GM23338 (cell line): ENCODE results near the gene RANBP1. TPM values are rescaled to one million over a fixed set of nuclear protein-coding genes. Genes with fewer than 3 reads are reported as not detected.

ENCODE experiments used
- ATAC-seq: fragments of 200-7000 bp; cut with Tn5 transposase; 3 replicates; pipeline ENCODE4 v1.9.1; 2020
- DNase-seq: peaks from one replicate; pipeline ENCODE4 v3.0.0-alpha.2; 2015; ENCODE audit warnings: low spot score
- H2AFZ ChIP-seq: fragments of 200-600 bp; sonication (generic); 2 replicates; pipeline ENCODE4 v1.8.0; 2016; ENCODE audit warnings: antibody characterized with exemption, mild to moderate bottlenecking, moderate library complexity
- H3F3A ChIP-seq: fragments of 200-600 bp; sonication (generic); replicated peaks from 2 replicates; pipeline ENCODE4 v1.8.0; 2017; ENCODE audit warnings: antibody characterized with exemption, mixed run types, low read depth
- H3K27ac ChIP-seq: fragments of 200-600 bp; sonication (generic); 2 replicates; pipeline ENCODE4 v1.6.1; 2016; ENCODE audit warnings: low read depth
- H3K27me3 ChIP-seq: fragments of 200-600 bp; sonication (generic); 2 replicates; pipeline ENCODE4 v1.8.0; 2016; ENCODE audit warnings: mild to moderate bottlenecking, mixed run types, moderate library complexity; ENCODE audit not compliant: insufficient read depth
- H3K36me3 ChIP-seq: fragments of 200-600 bp; sonication (generic); 2 replicates; pipeline ENCODE4 v1.8.0; 2016; ENCODE audit warnings: mild to moderate bottlenecking; ENCODE audit not compliant: insufficient read depth
- H3K4me1 ChIP-seq: fragments of 200-600 bp; sonication (generic); 2 replicates; pipeline ENCODE4 v1.8.0; 2016; ENCODE audit warnings: mild to moderate bottlenecking, moderate library complexity; ENCODE audit not compliant: insufficient read depth
- H3K4me2 ChIP-seq: fragments of 200-600 bp; sonication (generic); 2 replicates; pipeline ENCODE4 v1.7.1; 2017; ENCODE audit warnings: mixed run types
- H3K4me3 ChIP-seq: fragments of 200-600 bp; sonication (generic); 2 replicates; pipeline ENCODE4 v1.6.1; 2016; ENCODE audit warnings: mixed run types
- H3K79me2 ChIP-seq: fragments of 200-600 bp; sonication (generic); replicated peaks from 2 replicates; pipeline ENCODE4 v1.8.0; 2017; ENCODE audit warnings: mild to moderate bottlenecking; ENCODE audit not compliant: insufficient read depth
- H3K9me2 ChIP-seq: fragments of 200-600 bp; sonication (generic); 2 replicates; pipeline ENCODE4 v1.8.0; 2017; ENCODE audit not compliant: insufficient read depth
- H4K20me1 ChIP-seq: fragments of 200-600 bp; sonication (generic); replicated peaks from 2 replicates; pipeline ENCODE4 v1.8.0; 2017; ENCODE audit warnings: mild to moderate bottlenecking; ENCODE audit not compliant: insufficient read depth
- H3K27ac Mint-ChIP-seq: 2 replicates; pipeline ENCODE4 v1.8.0; 2020; ENCODE audit warnings: inconsistent platforms, mild to moderate bottlenecking, moderate library complexity, mixed read lengths
- H3K27me3 Mint-ChIP-seq: 3 replicates; pipeline ENCODE4 v1.8.0; 2022; ENCODE audit warnings: low read depth, mild to moderate bottlenecking, moderate library complexity, mixed read lengths, inconsistent platforms; ENCODE audit not compliant: insufficient read depth, poor library complexity
- H3K36me3 Mint-ChIP-seq: 3 replicates; pipeline ENCODE4 v1.8.0; 2021; ENCODE audit warnings: low read depth, mild to moderate bottlenecking, inconsistent platforms, moderate library complexity, mixed read lengths
- H3K4me1 Mint-ChIP-seq: 3 replicates; pipeline ENCODE4 v1.8.0; 2020; ENCODE audit warnings: mild to moderate bottlenecking, inconsistent platforms, mixed read lengths
- H3K4me3 Mint-ChIP-seq: 3 replicates; pipeline ENCODE4 v1.8.0; 2021; ENCODE audit warnings: moderate library complexity, mild to moderate bottlenecking, inconsistent platforms, mixed read lengths
- H3K9me3 Mint-ChIP-seq: 3 replicates; pipeline ENCODE4 v1.8.0; 2020; ENCODE audit warnings: moderate library complexity, mild to moderate bottlenecking, inconsistent platforms, mixed read lengths
- EZH2 ChIP-seq: fragments of 200-600 bp; sonication (generic); IDR thresholded peaks from one replicate; pipeline ENCODE4 v1.8.0; 2017; ENCODE audit warnings: antibody characterized with exemption, mild to moderate bottlenecking, low read depth; ENCODE audit not compliant: unreplicated experiment
- STAT1 ChIP-seq: IDR thresholded peaks from one replicate; pipeline ENCODE4 v1.6.1; 2016; ENCODE audit warnings: antibody characterized with exemption; ENCODE audit not compliant: unreplicated experiment
- ZNF331 ChIP-seq: fragments of 250-450 bp; sonication (Bioruptor Pico); IDR thresholded peaks from 2 replicates; pipeline ENCODE4 v1.5.0; 2020; ENCODE audit warnings: low read depth, mild to moderate bottlenecking, moderate library complexity
- polyA plus RNA-seq: library from polyadenylated mRNA; unstranded; fragments of >200 nt; fragmentation: Nextera tagmentation; extraction: Ambion mirVana; gene quantifications from 2 replicates; pipeline ENCODE4 v1.2.1, GENCODE V29; 2016
- total RNA-seq: library from RNA; depleted of rRNA; stranded (reverse); fragments of >200 nt; shearing (Covaris generic); gene quantifications from 2 replicates; pipeline ENCODE4 v1.2.3, GENCODE V29; 2014
- TF ChIP-seq, protein P1 (sequence below): fragments of 250-450 bp; sonication (Bioruptor Pico); IDR thresholded peaks from 2 replicates; pipeline ENCODE4 v1.5.0; 2020; ENCODE audit warnings: mild to moderate bottlenecking, moderate library complexity
- TF ChIP-seq, protein P2 (sequence below): IDR thresholded peaks from one replicate; pipeline ENCODE4 v1.6.1; 2018; ENCODE audit warnings: antibody characterized with exemption; ENCODE audit not compliant: unreplicated experiment

Gene RANBP1
- total and polyA plus RNA-seq, 2 experiments from 2014 or later = 1,014 to 1,206 TPM

DNA sequence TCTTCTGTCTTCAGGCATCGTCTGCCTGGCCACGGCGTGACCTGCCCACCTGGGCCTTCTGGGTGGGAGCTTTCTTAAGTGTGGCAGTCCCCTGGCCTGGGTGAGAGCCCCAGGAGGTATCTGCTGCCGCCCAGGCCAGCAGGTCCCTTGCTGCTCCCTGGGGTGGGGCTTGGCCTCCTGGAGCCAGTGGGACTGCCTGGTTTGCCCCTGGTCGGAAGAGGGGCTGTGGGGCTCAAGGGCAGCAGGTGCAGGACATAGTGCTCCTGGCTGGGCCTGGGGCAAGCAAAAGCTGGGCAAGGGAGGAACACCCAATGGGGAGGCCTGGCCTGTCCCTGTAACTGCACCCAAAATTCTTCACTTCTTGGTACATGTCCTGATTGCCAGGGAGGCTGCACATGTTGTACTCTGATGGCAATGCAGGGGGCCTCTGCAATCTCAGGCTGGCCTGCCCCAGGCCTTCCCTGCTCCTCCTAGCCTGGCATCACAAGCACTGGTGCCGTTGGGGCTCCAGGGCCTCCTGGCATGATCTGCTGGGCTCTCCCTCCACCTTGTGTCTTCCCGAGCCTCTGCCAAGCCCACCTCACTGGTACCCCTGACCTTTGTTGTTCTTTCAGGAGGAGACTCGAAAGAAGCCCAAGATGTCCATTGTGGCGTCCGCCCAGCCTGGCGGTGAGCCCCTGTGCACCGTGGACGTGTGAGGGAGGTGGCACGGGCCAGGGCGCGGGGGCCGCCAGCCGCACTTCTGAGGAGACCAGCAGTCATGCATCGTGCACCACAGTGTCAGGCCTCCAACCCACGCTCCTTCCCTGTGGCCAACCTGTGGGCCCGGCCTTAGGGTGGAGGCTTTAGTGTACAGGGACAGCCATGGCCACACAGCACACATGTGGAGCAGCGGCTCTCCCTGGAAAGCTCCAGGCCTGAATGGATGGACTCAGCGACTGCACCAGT is 6.2 kb upstream of the RANBP1 start:
- peaks cover 28% of the 10 kb centered on the region for H3F3A ChIP-seq
- H4K20me1 ChIP-seq = peaks cover 27% of the 10 kb centered on the region
- no peaks in the 10 kb centered on the region for H3K79me2 ChIP-seq
- Mint-ChIP-seq H3K4me1 (no peaks in the 10 kb centered on the region), H3K27ac (no peak overlapping the region), H3K4me3 (no peak overlapping the region), H3K9me3 (no peaks in the 10 kb centered on the region), H3K27me3 (peaks cover 46% of the 10 kb centered on the region), H3K36me3 (peaks cover 73% of the 10 kb centered on the region)
- ATAC-seq = no peak
- no peaks in the 10 kb centered on the region for H3K9me2 ChIP-seq
- H3K4me3 ChIP-seq = no peak overlapping the region
- no peaks in the 10 kb centered on the region for H3K27me3 ChIP-seq
- peaks cover 16% of the 10 kb centered on the region for H3K36me3 ChIP-seq
- TF ChIP-seq STAT1 (no peak), EZH2 (no peak), ZNF331 (no peak)
- TF ChIP-seq, protein P1, sequence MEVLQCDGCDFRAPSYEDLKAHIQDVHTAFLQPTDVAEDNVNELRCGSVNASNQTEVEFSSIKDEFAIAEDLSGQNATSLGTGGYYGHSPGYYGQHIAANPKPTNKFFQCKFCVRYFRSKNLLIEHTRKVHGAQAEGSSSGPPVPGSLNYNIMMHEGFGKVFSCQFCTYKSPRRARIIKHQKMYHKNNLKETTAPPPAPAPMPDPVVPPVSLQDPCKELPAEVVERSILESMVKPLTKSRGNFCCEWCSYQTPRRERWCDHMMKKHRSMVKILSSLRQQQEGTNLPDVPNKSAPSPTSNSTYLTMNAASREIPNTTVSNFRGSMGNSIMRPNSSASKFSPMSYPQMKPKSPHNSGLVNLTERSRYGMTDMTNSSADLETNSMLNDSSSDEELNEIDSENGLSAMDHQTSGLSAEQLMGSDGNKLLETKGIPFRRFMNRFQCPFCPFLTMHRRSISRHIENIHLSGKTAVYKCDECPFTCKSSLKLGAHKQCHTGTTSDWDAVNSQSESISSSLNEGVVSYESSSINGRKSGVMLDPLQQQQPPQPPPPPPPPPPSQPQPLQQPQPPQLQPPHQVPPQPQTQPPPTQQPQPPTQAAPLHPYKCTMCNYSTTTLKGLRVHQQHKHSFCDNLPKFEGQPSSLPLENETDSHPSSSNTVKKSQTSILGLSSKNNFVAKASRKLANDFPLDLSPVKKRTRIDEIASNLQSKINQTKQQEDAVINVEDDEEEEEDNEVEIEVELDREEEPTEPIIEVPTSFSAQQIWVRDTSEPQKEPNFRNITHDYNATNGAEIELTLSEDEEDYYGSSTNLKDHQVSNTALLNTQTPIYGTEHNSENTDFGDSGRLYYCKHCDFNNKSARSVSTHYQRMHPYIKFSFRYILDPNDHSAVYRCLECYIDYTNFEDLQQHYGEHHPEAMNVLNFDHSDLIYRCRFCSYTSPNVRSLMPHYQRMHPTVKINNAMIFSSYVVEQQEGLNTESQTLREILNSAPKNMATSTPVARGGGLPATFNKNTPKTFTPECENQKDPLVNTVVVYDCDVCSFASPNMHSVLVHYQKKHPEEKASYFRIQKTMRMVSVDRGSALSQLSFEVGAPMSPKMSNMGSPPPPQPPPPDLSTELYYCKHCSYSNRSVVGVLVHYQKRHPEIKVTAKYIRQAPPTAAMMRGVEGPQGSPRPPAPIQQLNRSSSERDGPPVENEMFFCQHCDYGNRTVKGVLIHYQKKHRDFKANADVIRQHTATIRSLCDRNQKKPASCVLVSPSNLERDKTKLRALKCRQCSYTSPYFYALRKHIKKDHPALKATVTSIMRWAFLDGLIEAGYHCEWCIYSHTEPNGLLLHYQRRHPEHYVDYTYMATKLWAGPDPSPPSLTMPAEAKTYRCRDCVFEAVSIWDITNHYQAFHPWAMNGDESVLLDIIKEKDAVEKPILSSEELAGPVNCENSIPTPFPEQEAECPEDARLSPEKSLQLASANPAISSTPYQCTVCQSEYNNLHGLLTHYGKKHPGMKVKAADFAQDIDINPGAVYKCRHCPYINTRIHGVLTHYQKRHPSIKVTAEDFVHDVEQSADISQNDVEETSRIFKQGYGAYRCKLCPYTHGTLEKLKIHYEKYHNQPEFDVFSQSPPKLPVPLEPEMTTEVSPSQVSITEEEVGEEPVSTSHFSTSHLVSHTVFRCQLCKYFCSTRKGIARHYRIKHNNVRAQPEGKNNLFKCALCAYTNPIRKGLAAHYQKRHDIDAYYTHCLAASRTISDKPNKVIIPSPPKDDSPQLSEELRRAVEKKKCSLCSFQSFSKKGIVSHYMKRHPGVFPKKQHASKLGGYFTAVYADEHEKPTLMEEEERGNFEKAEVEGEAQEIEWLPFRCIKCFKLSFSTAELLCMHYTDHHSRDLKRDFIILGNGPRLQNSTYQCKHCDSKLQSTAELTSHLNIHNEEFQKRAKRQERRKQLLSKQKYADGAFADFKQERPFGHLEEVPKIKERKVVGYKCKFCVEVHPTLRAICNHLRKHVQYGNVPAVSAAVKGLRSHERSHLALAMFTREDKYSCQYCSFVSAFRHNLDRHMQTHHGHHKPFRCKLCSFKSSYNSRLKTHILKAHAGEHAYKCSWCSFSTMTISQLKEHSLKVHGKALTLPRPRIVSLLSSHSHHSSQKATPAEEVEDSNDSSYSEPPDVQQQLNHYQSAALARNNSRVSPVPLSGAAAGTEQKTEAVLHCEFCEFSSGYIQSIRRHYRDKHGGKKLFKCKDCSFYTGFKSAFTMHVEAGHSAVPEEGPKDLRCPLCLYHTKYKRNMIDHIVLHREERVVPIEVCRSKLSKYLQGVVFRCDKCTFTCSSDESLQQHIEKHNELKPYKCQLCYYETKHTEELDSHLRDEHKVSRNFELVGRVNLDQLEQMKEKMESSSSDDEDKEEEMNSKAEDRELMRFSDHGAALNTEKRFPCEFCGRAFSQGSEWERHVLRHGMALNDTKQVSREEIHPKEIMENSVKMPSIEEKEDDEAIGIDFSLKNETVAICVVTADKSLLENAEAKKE (CRISPR knock-in tag) = no peak
- TF ChIP-seq, protein P2, sequence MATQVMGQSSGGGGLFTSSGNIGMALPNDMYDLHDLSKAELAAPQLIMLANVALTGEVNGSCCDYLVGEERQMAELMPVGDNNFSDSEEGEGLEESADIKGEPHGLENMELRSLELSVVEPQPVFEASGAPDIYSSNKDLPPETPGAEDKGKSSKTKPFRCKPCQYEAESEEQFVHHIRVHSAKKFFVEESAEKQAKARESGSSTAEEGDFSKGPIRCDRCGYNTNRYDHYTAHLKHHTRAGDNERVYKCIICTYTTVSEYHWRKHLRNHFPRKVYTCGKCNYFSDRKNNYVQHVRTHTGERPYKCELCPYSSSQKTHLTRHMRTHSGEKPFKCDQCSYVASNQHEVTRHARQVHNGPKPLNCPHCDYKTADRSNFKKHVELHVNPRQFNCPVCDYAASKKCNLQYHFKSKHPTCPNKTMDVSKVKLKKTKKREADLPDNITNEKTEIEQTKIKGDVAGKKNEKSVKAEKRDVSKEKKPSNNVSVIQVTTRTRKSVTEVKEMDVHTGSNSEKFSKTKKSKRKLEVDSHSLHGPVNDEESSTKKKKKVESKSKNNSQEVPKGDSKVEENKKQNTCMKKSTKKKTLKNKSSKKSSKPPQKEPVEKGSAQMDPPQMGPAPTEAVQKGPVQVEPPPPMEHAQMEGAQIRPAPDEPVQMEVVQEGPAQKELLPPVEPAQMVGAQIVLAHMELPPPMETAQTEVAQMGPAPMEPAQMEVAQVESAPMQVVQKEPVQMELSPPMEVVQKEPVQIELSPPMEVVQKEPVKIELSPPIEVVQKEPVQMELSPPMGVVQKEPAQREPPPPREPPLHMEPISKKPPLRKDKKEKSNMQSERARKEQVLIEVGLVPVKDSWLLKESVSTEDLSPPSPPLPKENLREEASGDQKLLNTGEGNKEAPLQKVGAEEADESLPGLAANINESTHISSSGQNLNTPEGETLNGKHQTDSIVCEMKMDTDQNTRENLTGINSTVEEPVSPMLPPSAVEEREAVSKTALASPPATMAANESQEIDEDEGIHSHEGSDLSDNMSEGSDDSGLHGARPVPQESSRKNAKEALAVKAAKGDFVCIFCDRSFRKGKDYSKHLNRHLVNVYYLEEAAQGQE = no peak
- no peak for DNase-seq
- no peaks in the 10 kb centered on the region for H3K4me1 ChIP-seq
- no peak overlapping the region for H2AFZ ChIP-seq
- no peak overlapping the region for H3K27ac ChIP-seq
- H3K4me2 ChIP-seq = no peak overlapping the region
